Ovary (tissue), 3 donors: ENCODE data around the gene SPATA21.

Source experiments
- CTCF ChIP-seq, 3 donors: fragments of 450-650 bp in 2 of 3; fragments of 200-600 bp in 1 of 3; IDR thresholded peaks; one replicate each; pipeline versions ENCODE4 v1.5.1 to v1.8.0; 2016 to 2022; ENCODE audit warnings: antibody characterized with exemption in 3 of 3, mild to moderate bottlenecking in 1 of 3
- POLR2A ChIP-seq: fragments of 450-650 bp; IDR thresholded peaks from one replicate; pipeline ENCODE4 v1.6.1; 2017; ENCODE audit warnings: antibody characterized with exemption, mild to moderate bottlenecking, moderate library complexity
- donor health status: DM: no; HTN: no; CAD: no.

GRCh38 chr1:16468558-16468957 lies 31.3 kb upstream of the SPATA21 start:
- TF ChIP-seq CTCF (IDR thresholded peaks at IDR 0.05) = no peak
- no peak for TF ChIP-seq POLR2A
